ENCODE measurements around the gene PAWR.
"Not testable (repeated sequence)": the region's sequence is repeated elsewhere in the genome, so short reads cannot be mapped to it uniquely, and the experiment has no call there.

Gene PAWR

GRCh38 chr12:79548610-79548924, 142.2 kb downstream of the PAWR start:
- FAIRE-seq (no peak), DNase-seq (ENCODE audit: insufficient read length, low spot score) (no peak)
- TF ChIP-seq PAX5 (IDR thresholded peaks at IDR 0.05; ENCODE audit: insufficient read depth, low read length, severe bottlenecking) (no peak), TAF1 (IDR thresholded peaks at IDR 0.05; ENCODE audit: low read depth, low read length) (no peak), SPI1 (IDR thresholded peaks at IDR 0.05; ENCODE audit: low read depth, low read length) (no peak), POLR2A (IDR thresholded peaks at IDR 0.05; ENCODE audit: low read depth, low read length) (no peak), POU2F2 (IDR thresholded peaks at IDR 0.05; ENCODE audit: low read depth, low read length) (no peak), POLR2AphosphoS5 (IDR thresholded peaks at IDR 0.05; ENCODE audit: low read depth, low read length) (no peak)

GRCh38 chr12:79547735-79548609, 142.8 kb downstream of the PAWR start:
- FAIRE-seq (no peak), DNase-seq (ENCODE audit: insufficient read length, low spot score) (no peak)
- TF ChIP-seq POLR2AphosphoS5 (IDR thresholded peaks at IDR 0.05; ENCODE audit: low read depth, low read length) (no peak), PAX5 (IDR thresholded peaks at IDR 0.05; ENCODE audit: insufficient read depth, low read length, severe bottlenecking) (no peak), POU2F2 (IDR thresholded peaks at IDR 0.05; ENCODE audit: low read depth, low read length) (no peak), SPI1 (IDR thresholded peaks at IDR 0.05; ENCODE audit: low read depth, low read length) (no peak), POLR2A (IDR thresholded peaks at IDR 0.05; ENCODE audit: low read depth, low read length) (no peak)

GRCh38 chr12:79547044-79547734, 143.6 kb downstream of the PAWR start:
- DNase-seq (ENCODE audit: insufficient read length, low spot score) (no peak), FAIRE-seq (no peak)
- TF ChIP-seq POLR2AphosphoS5 (IDR thresholded peaks at IDR 0.05; ENCODE audit: low read depth, low read length) (no peak), PAX5 (IDR thresholded peaks at IDR 0.05; ENCODE audit: insufficient read depth, low read length, severe bottlenecking) (no peak), SPI1 (IDR thresholded peaks at IDR 0.05; ENCODE audit: low read depth, low read length) (no peak), POLR2A (IDR thresholded peaks at IDR 0.05; ENCODE audit: low read depth, low read length) (no peak), TAF1 (IDR thresholded peaks at IDR 0.05; ENCODE audit: low read depth, low read length) (no peak), POU2F2 (IDR thresholded peaks at IDR 0.05; ENCODE audit: low read depth, low read length) (no peak)

GRCh38 chr12:79546466-79547043, 144.2 kb downstream of the PAWR start:
- FAIRE-seq: no peak

GRCh38 chr12:79544439-79544838, 146.3 kb downstream of the PAWR start:
- not testable (repeated sequence) for DNase-seq (ENCODE audit: insufficient read length, low spot score); FAIRE-seq

More at GRCh38 chr12:79546466-79547043, 144.2 kb downstream of the PAWR start:
- no peak for DNase-seq (ENCODE audit: insufficient read length, low spot score)
- TF ChIP-seq PAX5 (IDR thresholded peaks at IDR 0.05; ENCODE audit: insufficient read depth, low read length, severe bottlenecking) (no peak), POLR2AphosphoS5 (IDR thresholded peaks at IDR 0.05; ENCODE audit: low read depth, low read length) (no peak), POLR2A (IDR thresholded peaks at IDR 0.05; ENCODE audit: low read depth, low read length) (no peak), POU2F2 (IDR thresholded peaks at IDR 0.05; ENCODE audit: low read depth, low read length) (no peak), SPI1 (IDR thresholded peaks at IDR 0.05; ENCODE audit: low read depth, low read length) (no peak), TAF1 (IDR thresholded peaks at IDR 0.05; ENCODE audit: low read depth, low read length) (no peak)

- DNase-seq (ENCODE audit: insufficient read length, low spot score) (no peak), FAIRE-seq (no peak)
- TF ChIP-seq POLR2A (IDR thresholded peaks at IDR 0.05; ENCODE audit: low read depth, low read length) (no peak), POLR2AphosphoS5 (IDR thresholded peaks at IDR 0.05; ENCODE audit: low read depth, low read length) (no peak), POU2F2 (IDR thresholded peaks at IDR 0.05; ENCODE audit: low read depth, low read length) (no peak), SPI1 (IDR thresholded peaks at IDR 0.05; ENCODE audit: low read depth, low read length) (no peak), PAX5 (IDR thresholded peaks at IDR 0.05; ENCODE audit: insufficient read depth, low read length, severe bottlenecking) (no peak), TAF1 (IDR thresholded peaks at IDR 0.05; ENCODE audit: low read depth, low read length) (no peak)
These were observed 153.1 kb downstream of the PAWR start for GRCh38 chr12:79537675-79538074.

GRCh38 chr12:79535751-79536150, 155.0 kb downstream of the PAWR start:
- no peak for FAIRE-seq
- DNase-seq (ENCODE audit: insufficient read length, low spot score): no peak
- no peak for TF ChIP-seq POLR2A (IDR thresholded peaks at IDR 0.05; ENCODE audit: low read depth, low read length)
- no peak for TF ChIP-seq POLR2AphosphoS5 (IDR thresholded peaks at IDR 0.05; ENCODE audit: low read depth, low read length)
- TF ChIP-seq PAX5 (IDR thresholded peaks at IDR 0.05; ENCODE audit: insufficient read depth, low read length, severe bottlenecking): no peak
